ENCODE data around the gene TCAF2.
"Not testable (repeated sequence)": the region's sequence is repeated elsewhere in the genome, so short reads cannot be mapped to it uniquely, and the experiment has no call there.

TCAF2 gene

DNA sequence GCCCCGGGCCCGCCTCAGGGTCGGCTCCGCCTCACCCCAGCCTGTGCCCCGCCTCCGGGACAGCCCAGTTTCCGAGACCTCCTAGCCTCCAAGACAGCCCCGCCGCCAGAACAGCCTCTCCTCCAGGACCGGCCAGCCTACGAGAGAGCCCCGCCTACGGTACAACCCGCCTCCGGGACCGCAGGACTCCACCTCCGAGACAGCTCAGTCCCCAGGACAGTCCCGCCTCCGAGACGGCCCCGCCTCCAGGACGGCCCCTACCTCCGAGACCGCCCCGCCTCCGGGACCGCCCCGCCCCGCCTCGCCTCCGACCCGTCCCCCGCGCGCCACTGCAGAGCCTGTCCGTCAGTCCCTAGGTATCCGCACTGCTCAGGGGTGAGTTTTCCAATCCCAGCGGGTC lies at the start of gene TCAF2:
Gene TCAF2, plus strand, starts transcription at position 329 of the 400 bp plus-strand sequence.
- not testable (repeated sequence) for DNase-seq

- not testable (repeated sequence) for DNase-seq
Measured at GRCh38 chr7:143571501-143571900, 49.3 kb upstream of the TCAF2 start, which contains the start of gene CTAGE15. CTAGE15 (plus strand) TSS chr7:143571801; CDS start chr7:143571818, 17 bp downstream.

DNA sequence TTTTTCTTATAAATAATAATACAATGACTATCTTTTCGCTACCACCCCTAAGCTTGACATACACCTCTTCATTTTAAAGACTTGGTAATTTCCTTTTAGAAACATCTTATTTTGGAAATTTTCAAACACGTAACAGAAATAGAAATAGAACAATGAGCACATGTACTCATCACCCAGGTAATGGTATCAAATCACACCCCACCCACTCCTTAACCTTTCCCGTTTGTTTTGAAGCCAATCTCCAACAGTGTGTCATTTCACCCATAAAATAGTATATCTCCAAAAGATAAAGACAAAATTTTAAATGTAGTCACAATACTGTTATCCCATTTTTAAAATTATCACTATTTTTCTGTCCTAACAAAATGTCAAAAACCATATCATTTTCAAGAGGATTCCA lies 32.6 kb upstream of the TCAF2 start:
- DNase-seq = not testable (repeated sequence)

DNA sequence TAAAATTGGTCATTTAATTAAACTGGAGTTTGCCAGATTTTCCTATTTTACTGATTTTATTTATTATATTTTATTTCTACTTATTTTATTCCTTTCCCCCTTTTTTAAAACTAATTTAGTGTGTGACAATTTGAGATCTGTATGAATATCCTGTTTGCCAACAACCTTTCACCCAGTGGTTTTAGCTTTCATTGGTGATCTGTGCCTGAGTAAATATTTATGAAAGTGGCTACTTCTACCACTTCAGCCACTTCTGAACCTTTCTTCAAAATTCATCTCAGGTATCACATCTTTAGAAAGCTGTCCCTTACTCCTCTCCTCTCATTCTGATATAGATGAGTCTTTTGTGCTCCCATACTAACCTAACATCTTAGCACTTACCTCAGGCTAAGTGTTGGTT lies 30.9 kb upstream of the TCAF2 start:
- DNase-seq = not testable (repeated sequence)

GRCh38 chr7:143598086-143598485 lies 22.7 kb upstream of the TCAF2 start:
- not testable (repeated sequence) for DNase-seq

DNA sequence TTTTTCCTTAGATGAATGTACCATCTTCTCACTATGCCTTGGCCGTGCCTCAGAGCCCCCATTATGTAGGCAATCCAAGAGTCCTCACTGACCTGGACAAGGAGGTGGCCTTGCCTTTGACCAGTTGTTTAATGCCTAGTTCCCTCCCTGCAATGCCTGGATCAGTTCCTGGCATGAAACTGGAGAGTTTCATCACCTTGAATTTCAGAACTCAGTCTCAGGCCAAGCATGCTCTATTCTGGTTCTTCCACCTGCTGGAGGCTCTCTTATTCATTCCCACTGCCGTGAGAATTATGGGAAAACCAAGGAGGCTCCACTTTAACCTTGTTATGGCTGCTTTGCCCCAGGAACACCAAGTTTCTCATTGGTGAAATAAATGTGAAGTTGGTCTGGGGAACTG lies 17.2 kb upstream of the TCAF2 start:
- DNase-seq = not testable (repeated sequence)

DNA sequence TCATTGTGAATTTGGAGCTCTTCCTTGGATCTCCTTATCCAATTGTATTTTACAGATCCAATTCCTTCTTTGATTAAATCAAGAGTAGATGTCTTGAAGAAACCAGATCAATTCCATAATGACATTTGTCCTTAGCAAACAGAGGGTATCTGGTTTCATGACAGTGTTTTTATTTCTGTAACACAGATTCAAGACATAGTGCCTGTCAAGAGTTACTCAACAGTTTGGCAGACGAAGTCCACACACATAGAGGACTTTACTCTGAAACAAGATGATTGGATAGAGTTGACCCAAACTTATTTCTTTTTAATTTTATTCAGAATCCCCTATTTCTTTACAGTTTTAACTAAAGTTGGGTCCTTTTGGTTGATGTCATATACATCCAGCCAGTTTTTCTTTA lies 14.7 kb upstream of the TCAF2 start:
- not testable (repeated sequence) for DNase-seq

GRCh38 chr7:143615545-143615944 lies 5.2 kb upstream of the TCAF2 start:
- DNase-seq = not testable (repeated sequence)

DNA sequence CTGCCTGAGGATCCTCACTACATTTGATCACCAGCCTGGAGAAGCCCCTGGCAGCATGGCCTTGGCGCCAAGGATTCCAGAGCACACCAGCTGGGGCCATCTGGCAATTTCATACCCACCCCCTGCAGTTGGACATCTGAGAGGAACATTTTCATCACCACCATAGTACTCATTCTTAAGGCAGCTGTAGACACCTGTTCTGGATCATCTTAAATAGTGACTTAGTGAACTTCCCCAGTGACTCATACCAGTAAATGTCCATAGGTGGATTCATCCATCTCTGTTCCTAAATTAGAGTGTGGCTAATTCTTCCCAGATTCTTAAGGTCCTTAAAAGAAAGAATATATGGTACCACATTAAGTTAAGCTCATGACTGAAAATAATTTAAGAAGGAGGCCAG lies 3.6 kb upstream of the TCAF2 start:
- not testable (repeated sequence) for DNase-seq

DNA sequence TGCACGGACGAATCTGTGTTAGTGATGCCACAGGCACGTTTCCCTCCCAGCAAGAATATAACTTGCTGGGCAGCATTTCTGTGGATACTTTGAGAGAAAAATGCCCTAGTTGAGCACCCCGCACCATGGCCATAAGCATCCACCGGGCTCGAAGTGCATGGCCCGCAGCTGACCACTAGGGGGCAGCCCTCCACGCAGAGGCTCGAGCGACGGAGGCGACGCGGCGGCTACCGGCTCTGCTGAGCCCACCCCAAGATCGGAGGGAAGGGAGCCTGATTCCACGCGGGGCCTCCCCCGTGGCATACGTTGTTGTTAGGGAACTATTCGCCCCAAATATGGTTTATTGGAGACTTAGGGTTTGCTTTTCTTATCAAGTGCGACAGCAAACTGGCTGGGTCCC lies 716 bp upstream of the TCAF2 start:
- DNase-seq = not testable (repeated sequence)

- not testable (repeated sequence) for DNase-seq
Measured at GRCh38 chr7:143621175-143621574, 401 bp downstream of the TCAF2 start.

DNA sequence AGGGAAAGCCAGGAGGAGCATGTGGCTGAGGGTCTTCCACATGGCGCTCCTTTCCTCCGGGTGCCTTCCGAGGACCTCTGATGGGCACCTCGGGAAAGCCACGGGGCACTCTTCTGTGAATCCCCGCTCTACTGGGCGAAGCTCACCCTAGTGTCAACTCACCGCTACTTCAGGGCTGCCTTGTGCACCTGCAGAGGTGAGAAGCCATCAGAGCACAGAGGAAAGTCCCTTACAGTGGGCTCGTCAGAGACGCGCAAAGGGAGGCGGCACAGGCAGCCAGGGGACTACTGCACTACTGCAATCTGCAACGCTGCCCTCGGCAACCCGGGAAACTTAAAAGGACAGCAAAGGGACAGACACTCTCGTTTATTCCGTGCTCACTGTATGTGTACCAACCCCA lies 1.4 kb downstream of the TCAF2 start:
- DNase-seq = not testable (repeated sequence)

DNA sequence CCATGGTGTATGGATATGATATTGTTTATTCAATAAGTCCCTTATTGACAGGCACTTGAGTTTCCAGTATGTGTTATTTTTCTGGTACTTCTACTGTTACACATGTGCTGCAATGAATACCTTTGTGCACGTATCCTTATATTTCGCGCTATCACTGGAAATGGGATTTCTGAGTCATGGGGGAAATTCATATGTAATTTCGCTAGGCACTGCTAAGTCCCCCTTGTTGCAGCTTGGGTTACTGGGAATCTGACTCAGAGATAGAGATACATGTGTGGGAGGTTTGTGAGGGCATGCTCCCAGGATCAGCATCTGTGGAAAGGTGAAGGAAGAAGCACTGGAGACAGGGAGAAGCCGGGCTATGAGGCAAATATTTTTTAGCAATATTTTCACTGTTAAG lies 9.9 kb downstream of the TCAF2 start:
- DNase-seq = not testable (repeated sequence)

DNA sequence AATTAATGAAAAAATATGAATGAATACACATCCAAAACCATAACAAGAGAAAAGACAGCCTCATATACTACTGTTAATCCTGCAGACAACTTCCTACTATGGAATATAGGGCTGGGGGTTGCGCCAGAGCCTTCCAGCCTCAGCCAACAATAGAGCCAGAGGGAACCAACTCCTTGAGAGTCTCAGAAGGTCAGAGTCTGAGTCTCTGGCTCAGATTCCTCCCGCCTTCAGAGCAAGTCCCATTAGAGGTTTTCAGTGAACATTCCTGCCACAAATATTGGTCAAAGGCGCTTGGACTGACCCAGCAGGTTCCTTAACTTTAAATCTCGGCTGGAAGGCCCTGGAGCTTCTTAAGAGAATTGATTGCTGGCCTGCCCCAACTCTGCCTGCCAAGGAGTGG lies 11.7 kb downstream of the TCAF2 start:
- not testable (repeated sequence) for DNase-seq

DNA sequence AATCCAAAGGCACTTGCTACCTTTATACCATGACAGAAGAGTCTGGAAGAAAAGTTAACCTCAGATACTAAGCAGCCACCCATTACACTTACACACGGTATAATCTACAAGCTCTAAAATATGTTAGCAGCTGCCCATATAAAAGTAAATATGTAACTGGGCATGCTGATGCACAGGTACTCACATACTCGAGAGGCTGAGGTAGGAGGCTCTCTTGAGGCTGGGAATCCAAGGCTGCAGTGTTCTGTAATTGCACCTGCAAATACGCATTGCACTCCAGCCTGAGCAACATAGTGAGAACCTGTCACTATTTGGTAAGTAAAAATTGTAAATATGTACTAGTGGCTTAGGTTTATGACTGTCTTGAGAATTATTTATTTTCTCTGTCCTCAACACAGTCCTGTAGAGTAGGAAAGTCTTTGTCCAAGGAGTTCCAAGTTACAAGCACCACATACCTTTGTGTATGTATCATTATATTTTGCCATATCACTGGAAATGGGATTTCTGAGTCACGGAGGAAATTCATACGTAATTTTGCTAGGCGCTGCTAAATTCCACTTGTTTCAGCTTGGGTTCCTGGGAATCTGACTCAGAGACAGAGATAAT lies 12.3 kb downstream of the TCAF2 start:
- DNase-seq = not testable (repeated sequence)

GRCh38 chr7:143635364-143636240 lies 14.8 kb downstream of the TCAF2 start:
- not testable (repeated sequence) for DNase-seq

- DNase-seq = not testable (repeated sequence)
Measured at GRCh38 chr7:143639372-143639771, 18.6 kb downstream of the TCAF2 start.

DNA sequence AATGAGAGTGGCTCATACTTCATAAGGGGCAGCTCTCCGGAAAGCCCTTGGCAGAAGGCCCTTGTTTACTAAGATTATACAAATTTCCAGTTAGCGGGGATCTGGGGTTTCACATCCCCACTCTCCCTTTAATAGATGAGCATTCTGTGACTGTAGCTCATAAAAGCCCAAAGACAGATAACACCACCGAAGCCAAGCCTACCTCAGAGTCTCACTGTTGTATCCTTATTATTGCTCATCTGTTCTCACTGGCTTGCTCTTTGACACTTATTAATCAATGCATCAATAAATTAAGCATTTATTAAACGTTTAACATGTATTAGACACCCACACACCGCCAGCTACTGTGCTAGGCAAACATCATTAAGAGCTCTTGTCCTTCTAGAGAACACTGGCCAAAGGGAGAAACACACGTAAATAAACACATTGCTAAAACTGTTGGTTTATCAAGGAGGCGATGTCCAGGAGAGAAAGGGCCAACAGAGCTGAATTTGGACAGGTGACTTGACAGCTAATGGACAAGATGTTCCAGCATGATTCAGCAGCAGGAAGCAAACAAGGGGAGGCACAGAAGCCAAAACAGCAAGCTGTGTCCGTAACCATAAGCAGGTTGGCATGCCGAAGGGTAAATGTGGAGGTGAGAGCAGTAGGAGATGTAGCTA lies 19.9 kb downstream of the TCAF2 start:
- not testable (repeated sequence) for DNase-seq

- DNase-seq = not testable (repeated sequence)
Measured at GRCh38 chr7:143646598-143646997, 25.8 kb downstream of the TCAF2 start.

DNA sequence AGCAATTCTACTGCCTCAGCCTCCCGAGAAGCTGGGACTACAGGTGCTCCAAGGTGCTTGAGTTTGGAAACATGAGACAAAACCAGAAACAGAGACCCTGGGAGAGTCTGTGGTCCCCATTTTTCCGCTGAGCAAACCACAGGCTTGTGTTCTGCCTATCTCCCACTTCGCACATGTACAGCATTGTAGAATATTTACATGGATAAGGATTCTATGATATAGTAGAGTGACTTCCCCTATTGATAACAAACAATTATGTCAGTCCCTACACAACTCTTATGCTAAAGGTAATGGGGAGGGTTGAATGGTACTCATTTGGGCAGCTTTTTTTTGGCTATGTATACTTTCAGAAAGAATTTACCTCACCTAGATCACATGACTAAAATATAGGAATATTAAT lies 29.1 kb downstream of the TCAF2 start:
- DNase-seq = not testable (repeated sequence)

GRCh38 chr7:143650447-143650846 lies 29.7 kb downstream of the TCAF2 start:
- DNase-seq = not testable (repeated sequence)

Measured in DMS 273 treated with DMSO at 0.1 percent for 48 hours (cell line).